Activated gamma-delta T cell (primary cell): ENCODE results near the gene CCNC.
"Not testable (repeated sequence)": the region's sequence is repeated elsewhere in the genome, so short reads cannot be mapped to it uniquely, and the experiment has no call there.

Source experiments
- DNase-seq: peaks from one replicate; lab custom pipeline; 2025; lab: John Stamatoyannopoulos, UW

CCNC gene

GRCh38 chr6:99603421-99604165 lies 35.1 kb upstream of the CCNC start:
- peak; percentile 21 for DNase-seq

- no peak for DNase-seq
Measured at GRCh38 chr6:99602520-99603420, 34.3 kb upstream of the CCNC start.

GRCh38 chr6:99594696-99595095 lies 26.2 kb upstream of the CCNC start:
- DNase-seq, result not testable (repeated sequence)

GRCh38 chr6:99592900-99593299 lies 24.4 kb upstream of the CCNC start:
- DNase-seq, result no peak

GRCh38 chr6:99591673-99592364 lies 23.4 kb upstream of the CCNC start:
- DNase-seq, result no peak

- DNase-seq, result no peak
Measured at GRCh38 chr6:99590728-99591672, 22.5 kb upstream of the CCNC start.

GRCh38 chr6:99589907-99590493 lies 21.5 kb upstream of the CCNC start:
- no peak for DNase-seq

GRCh38 chr6:99589290-99589672 lies 20.8 kb upstream of the CCNC start:
- no peak for DNase-seq

GRCh38 chr6:99588618-99589289 lies 20.3 kb upstream of the CCNC start:
- DNase-seq, result peak; percentile 42

GRCh38 chr6:99587792-99588191 lies 19.3 kb upstream of the CCNC start:
- DNase-seq, result no peak

- DNase-seq, result no peak
Measured at GRCh38 chr6:99579781-99580180, 11.3 kb upstream of the CCNC start.

- no peak for DNase-seq
Measured at GRCh38 chr6:99575544-99576227, 7.2 kb upstream of the CCNC start.

GRCh38 chr6:99573980-99574617 lies 5.6 kb upstream of the CCNC start:
- no peak for DNase-seq

- DNase-seq, result no peak
Measured at GRCh38 chr6:99563056-99563723, 5.3 kb downstream of the CCNC start.

GRCh38 chr6:99560668-99561067 lies 7.8 kb downstream of the CCNC start:
- no peak for DNase-seq

- no peak for DNase-seq
Measured at GRCh38 chr6:99559057-99559456, 9.4 kb downstream of the CCNC start.

GRCh38 chr6:99553888-99554287 lies 14.6 kb downstream of the CCNC start:
- no peak for DNase-seq

- DNase-seq, result no peak
Measured at GRCh38 chr6:99550046-99550748, 18.3 kb downstream of the CCNC start.
